Kidney epithelial cell (primary cell): Measurements from ENCODE around the gene PRODH. TPM values are rescaled to one million over a fixed set of nuclear protein-coding genes. Genes with fewer than 3 reads are reported as not detected.
"Not testable (repeated sequence)": the region's sequence is repeated elsewhere in the genome, so short reads cannot be mapped to it uniquely, and the experiment has no call there.

Experiments used
- DNase-seq: peaks from one replicate; pipeline ENCODE4 v3.0.0-alpha.2; 2010; ENCODE audit warnings: low read depth
- H3K27me3 ChIP-seq: 2 replicates; pipeline ENCODE4 v1.6.0; 2011; ENCODE audit warnings: low read length; ENCODE audit not compliant: control insufficient read depth, insufficient read depth
- H3K36me3 ChIP-seq: 2 replicates; pipeline ENCODE4 v1.5.1; 2011; ENCODE audit warnings: low read length; ENCODE audit not compliant: control insufficient read depth, insufficient read depth
- H3K4me3 ChIP-seq: 2 replicates; pipeline ENCODE4 v1.5.1; 2011; ENCODE audit warnings: low read depth, mild to moderate bottlenecking, control low read depth, low read length
- CTCF ChIP-seq: IDR thresholded peaks from 2 replicates; pipeline ENCODE4 v1.5.1; 2011; ENCODE audit warnings: mild to moderate bottlenecking, moderate library complexity, low read length, control low read depth, inconsistent platforms; ENCODE audit not compliant: insufficient read depth, poor library complexity, severe bottlenecking
- total RNA-seq: library from RNA; depleted of rRNA; stranded (reverse); fragments of >200 nt; gene quantifications from 2 replicates; pipeline ENCODE4 v1.2.3, GENCODE V29; 2015

The PRODH gene
- total RNA-seq, 1 donor from 2014 or later = 5.2 TPM

GRCh38 chr22:18955696-18956095 lies 19.6 kb upstream of the PRODH start:
- DNase-seq = no peak
- peaks cover 7% of the 10 kb centered on the region for H3K27me3 ChIP-seq
- H3K36me3 ChIP-seq = no peaks in the 10 kb centered on the region
- TF ChIP-seq CTCF = no peak
- H3K4me3 ChIP-seq = no peak overlapping the region

- no peak for DNase-seq
- H3K27me3 ChIP-seq = peaks cover 7% of the 10 kb centered on the region
- TF ChIP-seq CTCF = no peak
- no peak overlapping the region for H3K4me3 ChIP-seq
- no peaks in the 10 kb centered on the region for H3K36me3 ChIP-seq
Observed at GRCh38 chr22:18954990-18955571, 19.0 kb upstream of the PRODH start.

- TF ChIP-seq CTCF = peak; percentile 72
- DNase-seq, H3K36me3 ChIP-seq, H3K4me3 ChIP-seq, H3K27me3 ChIP-seq: not testable (repeated sequence)
Observed at GRCh38 chr22:18954303-18954989, 18.4 kb upstream of the PRODH start.

- H3K36me3 ChIP-seq, DNase-seq, H3K27me3 ChIP-seq, H3K4me3 ChIP-seq: not testable (repeated sequence)
Observed at GRCh38 chr22:18953128-18953527, 17.0 kb upstream of the PRODH start.

GRCh38 chr22:18952022-18952421 lies 15.9 kb upstream of the PRODH start:
- no peak overlapping the region for H3K4me3 ChIP-seq
- no peaks in the 10 kb centered on the region for H3K36me3 ChIP-seq
- TF ChIP-seq CTCF = no peak
- no peak for DNase-seq
- peaks cover 4% of the 10 kb centered on the region for H3K27me3 ChIP-seq

GRCh38 chr22:18950141-18950540 lies 14.0 kb upstream of the PRODH start:
- no peaks in the 10 kb centered on the region for H3K36me3 ChIP-seq
- no peak overlapping the region for H3K4me3 ChIP-seq
- TF ChIP-seq CTCF = no peak
- H3K27me3 ChIP-seq = peaks cover 4% of the 10 kb centered on the region
- no peak for DNase-seq
